GM23338 (cell line): Measurements from ENCODE around the gene LOXL3.

ENCODE experiments used
- CTCF ChIP-seq, 2 experiments: fragments of 200-600 bp in 1 of 2; sonication (generic) in 1 of 2; conservative IDR thresholded peaks; 2 replicates each; pipeline versions ENCODE4 v1.5.1 to v1.6.1; 2016 to 2017; ENCODE audit warnings: antibody characterized with exemption in 2 of 2, low read depth in 2 of 2, mild to moderate bottlenecking in 2 of 2, moderate library complexity in 1 of 2
- EZH2 ChIP-seq: fragments of 200-600 bp; sonication (generic); IDR thresholded peaks from one replicate; pipeline ENCODE4 v1.8.0; 2017; ENCODE audit warnings: antibody characterized with exemption, mild to moderate bottlenecking, low read depth; ENCODE audit not compliant: unreplicated experiment
- EZH2phosphoT487 ChIP-seq: fragments of 200-600 bp; sonication (generic); IDR thresholded peaks from one replicate; pipeline ENCODE4 v1.8.1; 2018; ENCODE audit warnings: antibody characterized with exemption; ENCODE audit not compliant: unreplicated experiment
- JUNB ChIP-seq: IDR thresholded peaks from one replicate; pipeline ENCODE4 v1.6.1; 2016; ENCODE audit warnings: antibody characterized with exemption; ENCODE audit not compliant: unreplicated experiment
- POLR2AphosphoS5 ChIP-seq: IDR thresholded peaks from 2 replicates; pipeline ENCODE4 v1.6.1; 2016; ENCODE audit warnings: antibody characterized with exemption, low read depth
- TF ChIP-seq, protein P1 (sequence below): IDR thresholded peaks from one replicate; pipeline ENCODE4 v1.6.1; 2018; ENCODE audit warnings: antibody characterized with exemption; ENCODE audit not compliant: unreplicated experiment

- TF ChIP-seq CTCF (conservative IDR thresholded peaks at IDR 0.05; ENCODE audit: low read depth in 2 of 2) (no peak), EZH2 (no peak), POLR2AphosphoS5 (no peak), EZH2phosphoT487 (no peak), JUNB (no peak)
- TF ChIP-seq, protein P1, sequence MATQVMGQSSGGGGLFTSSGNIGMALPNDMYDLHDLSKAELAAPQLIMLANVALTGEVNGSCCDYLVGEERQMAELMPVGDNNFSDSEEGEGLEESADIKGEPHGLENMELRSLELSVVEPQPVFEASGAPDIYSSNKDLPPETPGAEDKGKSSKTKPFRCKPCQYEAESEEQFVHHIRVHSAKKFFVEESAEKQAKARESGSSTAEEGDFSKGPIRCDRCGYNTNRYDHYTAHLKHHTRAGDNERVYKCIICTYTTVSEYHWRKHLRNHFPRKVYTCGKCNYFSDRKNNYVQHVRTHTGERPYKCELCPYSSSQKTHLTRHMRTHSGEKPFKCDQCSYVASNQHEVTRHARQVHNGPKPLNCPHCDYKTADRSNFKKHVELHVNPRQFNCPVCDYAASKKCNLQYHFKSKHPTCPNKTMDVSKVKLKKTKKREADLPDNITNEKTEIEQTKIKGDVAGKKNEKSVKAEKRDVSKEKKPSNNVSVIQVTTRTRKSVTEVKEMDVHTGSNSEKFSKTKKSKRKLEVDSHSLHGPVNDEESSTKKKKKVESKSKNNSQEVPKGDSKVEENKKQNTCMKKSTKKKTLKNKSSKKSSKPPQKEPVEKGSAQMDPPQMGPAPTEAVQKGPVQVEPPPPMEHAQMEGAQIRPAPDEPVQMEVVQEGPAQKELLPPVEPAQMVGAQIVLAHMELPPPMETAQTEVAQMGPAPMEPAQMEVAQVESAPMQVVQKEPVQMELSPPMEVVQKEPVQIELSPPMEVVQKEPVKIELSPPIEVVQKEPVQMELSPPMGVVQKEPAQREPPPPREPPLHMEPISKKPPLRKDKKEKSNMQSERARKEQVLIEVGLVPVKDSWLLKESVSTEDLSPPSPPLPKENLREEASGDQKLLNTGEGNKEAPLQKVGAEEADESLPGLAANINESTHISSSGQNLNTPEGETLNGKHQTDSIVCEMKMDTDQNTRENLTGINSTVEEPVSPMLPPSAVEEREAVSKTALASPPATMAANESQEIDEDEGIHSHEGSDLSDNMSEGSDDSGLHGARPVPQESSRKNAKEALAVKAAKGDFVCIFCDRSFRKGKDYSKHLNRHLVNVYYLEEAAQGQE, result no peak
Measured at GRCh38 chr2:74507926-74508520, 45.7 kb downstream of the LOXL3 start.
